Measurements from ENCODE around the gene TMEM259.

DNA sequence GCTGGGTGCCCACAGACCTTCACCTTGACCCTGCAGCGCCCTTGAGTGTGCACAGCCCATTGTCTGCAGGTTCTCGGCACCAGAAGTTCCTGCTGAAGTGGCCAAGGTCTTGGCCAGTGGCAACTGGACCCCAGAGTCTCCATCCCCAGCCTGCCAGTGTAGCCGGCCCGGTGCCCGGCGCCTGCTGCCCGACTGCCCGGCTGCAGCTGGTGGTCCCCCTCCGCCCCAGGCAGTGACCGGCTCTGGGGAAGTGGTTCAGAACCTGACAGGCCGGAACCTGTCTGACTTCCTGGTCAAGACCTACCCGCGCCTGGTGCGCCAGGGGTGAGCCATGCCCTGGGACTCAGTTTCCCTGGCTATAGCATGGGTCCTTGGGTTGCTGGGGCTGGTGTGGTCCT lies 34.1 kb upstream of the TMEM259 start:
- TF ChIP-seq POLR2A (IDR thresholded peaks at IDR 0.05; ENCODE audit: borderline replicate concordance, extremely low read depth, insufficient read depth, insufficient read length) (no peak), ZNF274 (IDR thresholded peaks at IDR 0.05; ENCODE audit: low read depth, low read length) (no peak), JUND (IDR thresholded peaks at IDR 0.05) (no peak), FOSL1 (IDR thresholded peaks at IDR 0.05; ENCODE audit: low read depth) (no peak), YY1 (IDR thresholded peaks at IDR 0.05; ENCODE audit: extremely low read depth, insufficient replicate concordance, low read depth, low read length) (no peak), CEBPB (IDR thresholded peaks at IDR 0.05; ENCODE audit: low read depth) (no peak), SIN3A (IDR thresholded peaks at IDR 0.05; ENCODE audit: low read depth) (no peak), EZH2phosphoT487 (IDR thresholded peaks at IDR 0.05; ENCODE audit: borderline replicate concordance) (no peak), POLR2AphosphoS5 (IDR thresholded peaks at IDR 0.05; ENCODE audit: low read depth, low read length) (no peak)
- TF ChIP-seq, protein P1, sequence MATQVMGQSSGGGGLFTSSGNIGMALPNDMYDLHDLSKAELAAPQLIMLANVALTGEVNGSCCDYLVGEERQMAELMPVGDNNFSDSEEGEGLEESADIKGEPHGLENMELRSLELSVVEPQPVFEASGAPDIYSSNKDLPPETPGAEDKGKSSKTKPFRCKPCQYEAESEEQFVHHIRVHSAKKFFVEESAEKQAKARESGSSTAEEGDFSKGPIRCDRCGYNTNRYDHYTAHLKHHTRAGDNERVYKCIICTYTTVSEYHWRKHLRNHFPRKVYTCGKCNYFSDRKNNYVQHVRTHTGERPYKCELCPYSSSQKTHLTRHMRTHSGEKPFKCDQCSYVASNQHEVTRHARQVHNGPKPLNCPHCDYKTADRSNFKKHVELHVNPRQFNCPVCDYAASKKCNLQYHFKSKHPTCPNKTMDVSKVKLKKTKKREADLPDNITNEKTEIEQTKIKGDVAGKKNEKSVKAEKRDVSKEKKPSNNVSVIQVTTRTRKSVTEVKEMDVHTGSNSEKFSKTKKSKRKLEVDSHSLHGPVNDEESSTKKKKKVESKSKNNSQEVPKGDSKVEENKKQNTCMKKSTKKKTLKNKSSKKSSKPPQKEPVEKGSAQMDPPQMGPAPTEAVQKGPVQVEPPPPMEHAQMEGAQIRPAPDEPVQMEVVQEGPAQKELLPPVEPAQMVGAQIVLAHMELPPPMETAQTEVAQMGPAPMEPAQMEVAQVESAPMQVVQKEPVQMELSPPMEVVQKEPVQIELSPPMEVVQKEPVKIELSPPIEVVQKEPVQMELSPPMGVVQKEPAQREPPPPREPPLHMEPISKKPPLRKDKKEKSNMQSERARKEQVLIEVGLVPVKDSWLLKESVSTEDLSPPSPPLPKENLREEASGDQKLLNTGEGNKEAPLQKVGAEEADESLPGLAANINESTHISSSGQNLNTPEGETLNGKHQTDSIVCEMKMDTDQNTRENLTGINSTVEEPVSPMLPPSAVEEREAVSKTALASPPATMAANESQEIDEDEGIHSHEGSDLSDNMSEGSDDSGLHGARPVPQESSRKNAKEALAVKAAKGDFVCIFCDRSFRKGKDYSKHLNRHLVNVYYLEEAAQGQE (IDR thresholded peaks at IDR 0.05; ENCODE audit: low read depth): no peak
- TF ChIP-seq, protein P2, sequence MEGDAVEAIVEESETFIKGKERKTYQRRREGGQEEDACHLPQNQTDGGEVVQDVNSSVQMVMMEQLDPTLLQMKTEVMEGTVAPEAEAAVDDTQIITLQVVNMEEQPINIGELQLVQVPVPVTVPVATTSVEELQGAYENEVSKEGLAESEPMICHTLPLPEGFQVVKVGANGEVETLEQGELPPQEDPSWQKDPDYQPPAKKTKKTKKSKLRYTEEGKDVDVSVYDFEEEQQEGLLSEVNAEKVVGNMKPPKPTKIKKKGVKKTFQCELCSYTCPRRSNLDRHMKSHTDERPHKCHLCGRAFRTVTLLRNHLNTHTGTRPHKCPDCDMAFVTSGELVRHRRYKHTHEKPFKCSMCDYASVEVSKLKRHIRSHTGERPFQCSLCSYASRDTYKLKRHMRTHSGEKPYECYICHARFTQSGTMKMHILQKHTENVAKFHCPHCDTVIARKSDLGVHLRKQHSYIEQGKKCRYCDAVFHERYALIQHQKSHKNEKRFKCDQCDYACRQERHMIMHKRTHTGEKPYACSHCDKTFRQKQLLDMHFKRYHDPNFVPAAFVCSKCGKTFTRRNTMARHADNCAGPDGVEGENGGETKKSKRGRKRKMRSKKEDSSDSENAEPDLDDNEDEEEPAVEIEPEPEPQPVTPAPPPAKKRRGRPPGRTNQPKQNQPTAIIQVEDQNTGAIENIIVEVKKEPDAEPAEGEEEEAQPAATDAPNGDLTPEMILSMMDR (IDR thresholded peaks at IDR 0.05 in 2 of 3, conservative IDR thresholded peaks at IDR 0.05 in 1 of 3; ENCODE audit: borderline replicate concordance in 1 of 3, insufficient read depth in 1 of 3, low read depth in 2 of 3, low read length in 2 of 3): no peak
- TF ChIP-seq, protein P3, sequence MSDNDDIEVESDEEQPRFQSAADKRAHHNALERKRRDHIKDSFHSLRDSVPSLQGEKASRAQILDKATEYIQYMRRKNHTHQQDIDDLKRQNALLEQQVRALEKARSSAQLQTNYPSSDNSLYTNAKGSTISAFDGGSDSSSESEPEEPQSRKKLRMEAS (IDR thresholded peaks at IDR 0.05): no peak

All from HCT116 (cell line).